H9 (cell line): ENCODE data around the gene RCAN3. TPM values are rescaled to one million over a fixed set of nuclear protein-coding genes. Genes with fewer than 3 reads are reported as not detected.
"Not testable (repeated sequence)": the region's sequence is repeated elsewhere in the genome, so short reads cannot be mapped to it uniquely, and the experiment has no call there.

Experiments
- DNase-seq: peaks from one replicate; pipeline ENCODE4 v3.0.0-alpha.2; 2017
- H2AFZ ChIP-seq: one replicate; pipeline ENCODE4 v1.6.1; 2013; ENCODE audit warnings: mild to moderate bottlenecking, low read length, control low read depth, moderate library complexity
- H2AK5ac ChIP-seq: 2 replicates; pipeline ENCODE4 v1.6.1; 2013; ENCODE audit warnings: low read length, control low read depth, mixed read lengths; ENCODE audit not compliant: insufficient read length
- H2BK120ac ChIP-seq: one replicate; pipeline ENCODE4 v1.6.1; 2013; ENCODE audit warnings: low read depth, mild to moderate bottlenecking, low read length, control low read depth, inconsistent platforms; ENCODE audit not compliant: poor library complexity, severe bottlenecking
- H2BK12ac ChIP-seq: 2 replicates; pipeline ENCODE4 v1.6.1; 2013; ENCODE audit warnings: low read length, control low read depth, mixed read lengths, low read depth; ENCODE audit not compliant: insufficient read length
- H2BK15ac ChIP-seq: 2 replicates; pipeline ENCODE4 v1.6.1; 2013; ENCODE audit warnings: low read depth, low read length, control low read depth
- H2BK20ac ChIP-seq: one replicate; pipeline ENCODE4 v1.6.1; 2013; ENCODE audit warnings: low read depth, mild to moderate bottlenecking, low read length, control low read depth, inconsistent platforms; ENCODE audit not compliant: poor library complexity, severe bottlenecking
- H2BK5ac ChIP-seq: 2 replicates; pipeline ENCODE4 v1.6.1; 2013; ENCODE audit warnings: low read length, control low read depth, mixed read lengths; ENCODE audit not compliant: insufficient read length
- H3K14ac ChIP-seq: 2 replicates; pipeline ENCODE4 v1.6.1; 2013; ENCODE audit warnings: low read length, control low read depth; ENCODE audit not compliant: insufficient read depth
- H3K18ac ChIP-seq: 2 replicates; pipeline ENCODE4 v1.6.1; 2013; ENCODE audit warnings: low read depth, mild to moderate bottlenecking, mixed read lengths, low read length, control low read depth; ENCODE audit not compliant: insufficient read length
- H3K23ac ChIP-seq: 2 replicates; pipeline ENCODE4 v1.6.1; 2013; ENCODE audit warnings: low read length, control low read depth, mixed read lengths, low read depth; ENCODE audit not compliant: insufficient read length
- H3K23me2 ChIP-seq: 2 replicates; pipeline ENCODE4 v1.6.1; 2013; ENCODE audit warnings: low read depth, mild to moderate bottlenecking, mixed read lengths, low read length, control low read depth; ENCODE audit not compliant: insufficient read length, poor library complexity, severe bottlenecking
- H3K27ac ChIP-seq: 2 replicates; pipeline ENCODE4 v1.5.1; 2013; ENCODE audit warnings: low read length, control low read depth, mixed read lengths, low read depth; ENCODE audit not compliant: insufficient read length
- H3K27me3 ChIP-seq: 2 replicates; pipeline ENCODE4 v1.6.1; 2013; ENCODE audit warnings: low read length, control low read depth, inconsistent platforms; ENCODE audit not compliant: insufficient read depth
- H3K4ac ChIP-seq: 2 replicates; pipeline ENCODE4 v1.6.1; 2013; ENCODE audit warnings: low read depth, mild to moderate bottlenecking, control low read depth, inconsistent platforms, low read length, moderate library complexity
- H3K4me1 ChIP-seq: 2 replicates; pipeline ENCODE4 v1.6.1; 2013; ENCODE audit warnings: low read length, control low read depth, inconsistent platforms; ENCODE audit not compliant: insufficient read depth
- H3K4me2 ChIP-seq: 2 replicates; pipeline ENCODE4 v1.6.1; 2013; ENCODE audit warnings: low read length, control low read depth, mixed read lengths; ENCODE audit not compliant: insufficient read length, insufficient read depth
- H3K56ac ChIP-seq: 2 replicates; pipeline ENCODE4 v1.6.1; 2013; ENCODE audit warnings: low read depth, mild to moderate bottlenecking, mixed read lengths, low read length, control low read depth; ENCODE audit not compliant: insufficient read length
- H3K79me1 ChIP-seq: 2 replicates; pipeline ENCODE4 v1.6.1; 2013; ENCODE audit warnings: low read depth, mild to moderate bottlenecking, moderate library complexity, low read length, control low read depth, inconsistent platforms; ENCODE audit not compliant: insufficient read depth, poor library complexity, severe bottlenecking
- H3K79me2 ChIP-seq: 2 replicates; pipeline ENCODE4 v1.6.1; 2013; ENCODE audit warnings: low read length, control low read depth, inconsistent platforms; ENCODE audit not compliant: insufficient read depth
- H3K9ac ChIP-seq: 2 replicates; pipeline ENCODE4 v1.6.1; 2013; ENCODE audit warnings: low read length, control low read depth, mixed read lengths; ENCODE audit not compliant: insufficient read length; ENCODE audit errors: extremely low read depth
- H3K9me3 ChIP-seq: one replicate; pipeline ENCODE4 v1.6.1; 2013; ENCODE audit warnings: low read depth, low read length, inconsistent platforms; ENCODE audit not compliant: control insufficient read depth
- H3T11ph ChIP-seq: one replicate; pipeline ENCODE4 v1.6.1; 2013; ENCODE audit warnings: mild to moderate bottlenecking, low read length, control low read depth, inconsistent platforms
- H4K20me1 ChIP-seq: one replicate; pipeline ENCODE4 v1.6.1; 2013; ENCODE audit not compliant: control insufficient read depth, insufficient read length, insufficient read depth
- H4K5ac ChIP-seq: 2 replicates; pipeline ENCODE4 v1.6.1; 2013; ENCODE audit warnings: low read depth, mild to moderate bottlenecking, mixed read lengths, low read length, control low read depth; ENCODE audit not compliant: insufficient read length
- H4K8ac ChIP-seq: replicated peaks from 2 replicates; pipeline ENCODE4 v1.6.1; 2013; ENCODE audit warnings: low read length, control low read depth, mixed read lengths, low read depth; ENCODE audit not compliant: insufficient read length
- H4K91ac ChIP-seq: 2 replicates; pipeline ENCODE4 v1.6.1; 2013; ENCODE audit warnings: low read depth, mild to moderate bottlenecking, moderate library complexity, mixed read lengths, low read length, control low read depth; ENCODE audit not compliant: insufficient read length
- H3K27ac Mint-ChIP-seq, 3 experiments: 2 replicates in 2 of 3; 3 replicates in 1 of 3; pipeline ENCODE4 v1.8.0; 2020 to 2021; ENCODE audit warnings: mixed read lengths in 3 of 3, mild to moderate bottlenecking in 1 of 3, moderate library complexity in 1 of 3
- H3K27me3 Mint-ChIP-seq: 2 replicates; pipeline ENCODE4 v1.8.0; 2021; ENCODE audit warnings: low read depth, mild to moderate bottlenecking, moderate library complexity, mixed read lengths
- H3K36me3 Mint-ChIP-seq, 3 experiments: 2 replicates in 2 of 3; 3 replicates in 1 of 3; pipeline ENCODE4 v1.8.0; 2020 to 2021; ENCODE audit warnings: low read depth in 3 of 3, mixed read lengths in 3 of 3; ENCODE audit not compliant: insufficient read depth in 1 of 3
- H3K4me1 Mint-ChIP-seq, 2 experiments: 2 replicates each; pipeline ENCODE4 v1.8.0; 2020; ENCODE audit warnings: mixed read lengths in 2 of 2
- H3K4me3 Mint-ChIP-seq, 2 experiments: 2 replicates in 1 of 2; 3 replicates in 1 of 2; pipeline ENCODE4 v1.8.0; 2020 to 2021; ENCODE audit warnings: mild to moderate bottlenecking in 2 of 2, mixed read lengths in 2 of 2, moderate library complexity in 1 of 2
- H3K9me3 Mint-ChIP-seq, 2 experiments: 2 replicates in 1 of 2; 3 replicates in 1 of 2; pipeline ENCODE4 v1.8.0; 2020; ENCODE audit warnings: mild to moderate bottlenecking in 2 of 2, mixed read lengths in 2 of 2, moderate library complexity in 1 of 2
- CTCF ChIP-seq: fragments of 200-600 bp; sonication (generic); conservative IDR thresholded peaks from 3 replicates; pipeline ENCODE4 v1.8.0; 2021; ENCODE audit warnings: antibody characterized with exemption, mild to moderate bottlenecking
- WGBS: extraction: QIAGEN DNeasy Blood & Tissue Kit; methylation state at CpG from one replicate; pipeline ENCODE4 v1.1.7; 2013; ENCODE audit warnings: missing lambda C conversion rate, low lambda C conversion rate, mixed read lengths; ENCODE audit not compliant: insufficient read length; ENCODE audit errors: extremely low coverage; 5-methylcytosine and 5-hydroxymethylcytosine counted together
- total RNA-seq: library from RNA; stranded (reverse); gene quantifications from 2 replicates; pipeline ENCODE4 v1.2.1, GENCODE V29; 2021

RCAN3 gene
- total RNA-seq, 1 experiment from 2014 or later: 13.0 TPM

- H2BK12ac ChIP-seq: no peak overlapping the region
- no peaks in the 10 kb centered on the region for H4K20me1 ChIP-seq
- no peak overlapping the region for H3K4me3 Mint-ChIP-seq
- H3K27me3 ChIP-seq: no peaks in the 10 kb centered on the region
- no peak overlapping the region for H3K4ac ChIP-seq
- H3K9me3 Mint-ChIP-seq: no peaks in the 10 kb centered on the region
- no peaks in the 10 kb centered on the region for H3K79me2 ChIP-seq
- no peak overlapping the region for H2AK5ac ChIP-seq
- no peak overlapping the region for H3K27ac Mint-ChIP-seq
- peaks cover 4% of the 10 kb centered on the region in 2 experiments; a peak in 2 of 4 replicates for H3K4me1 Mint-ChIP-seq
- H4K8ac ChIP-seq: no peak overlapping the region
- H2AFZ ChIP-seq: no peak overlapping the region
- DNase-seq: no peak
- H3T11ph ChIP-seq: no peak overlapping the region
- H3K36me3 Mint-ChIP-seq: peaks cover 3 to 8% (median 5%) of the 10 kb centered on the region in 3 experiments; a peak in 4 of 7 replicates
- no peaks in the 10 kb centered on the region for H3K9me3 ChIP-seq
- no peak overlapping the region for H3K4me2 ChIP-seq
- no peaks in the 10 kb centered on the region for H3K23me2 ChIP-seq
- no peaks in the 10 kb centered on the region for H3K79me1 ChIP-seq
- no peaks in the 10 kb centered on the region for H3K27me3 Mint-ChIP-seq
- H3K9ac ChIP-seq: no peak overlapping the region
- no peak overlapping the region for H3K23ac ChIP-seq
- no CpG with 5 or more reads among the region's 4 CpGs for WGBS
- H3K18ac ChIP-seq: no peak overlapping the region
- no peak overlapping the region for H3K27ac ChIP-seq
- H2BK15ac ChIP-seq: no peak overlapping the region
- H3K4me1 ChIP-seq: no peaks in the 10 kb centered on the region
- H3K56ac ChIP-seq: no peak overlapping the region
- H4K91ac ChIP-seq: no peak overlapping the region
- no peak overlapping the region for H4K5ac ChIP-seq
- no peak for TF ChIP-seq CTCF
- no peak overlapping the region for H2BK120ac ChIP-seq
- no peak overlapping the region for H2BK20ac ChIP-seq
- no peak overlapping the region for H2BK5ac ChIP-seq
- no peak overlapping the region for H3K14ac ChIP-seq
These were observed 15.3 kb downstream of the RCAN3 start for GRCh38 chr1:24517898-24518297.

GRCh38 chr1:24520282-24520681 lies 17.6 kb downstream of the RCAN3 start:
- not testable (repeated sequence) for H2BK15ac ChIP-seq, H3K36me3 Mint-ChIP-seq, H3K56ac ChIP-seq, H3K4me2 ChIP-seq, H2BK5ac ChIP-seq, H3K27me3 Mint-ChIP-seq, H3K27ac ChIP-seq, H4K5ac ChIP-seq, H3K14ac ChIP-seq, H3K23me2 ChIP-seq, H3K4me1 Mint-ChIP-seq, H3K9me3 ChIP-seq, H2AK5ac ChIP-seq, H2BK120ac ChIP-seq, H2BK20ac ChIP-seq, H4K91ac ChIP-seq, H4K20me1 ChIP-seq, H3K4me3 Mint-ChIP-seq, H2AFZ ChIP-seq, H3K23ac ChIP-seq, H3K9me3 Mint-ChIP-seq, H3K4me1 ChIP-seq, H3K27ac Mint-ChIP-seq, H2BK12ac ChIP-seq, H3K79me2 ChIP-seq, H3K9ac ChIP-seq, H3K18ac ChIP-seq, H3K27me3 ChIP-seq, DNase-seq, H3K4ac ChIP-seq, H3T11ph ChIP-seq, H3K79me1 ChIP-seq, H4K8ac ChIP-seq
- no CpG with 5 or more reads among the region's 5 CpGs for WGBS
